Tongue (tissue), 2 donors: ENCODE data around the gene PSAT1. TPM values are rescaled to one million over a fixed set of nuclear protein-coding genes. Genes with fewer than 3 reads are reported as not detected.

ENCODE experiments used
- DNase-seq: peaks from one replicate; pipeline ENCODE4 v3.0.0-alpha.2; 2015
- total RNA-seq: library from RNA; depleted of rRNA; stranded (reverse); fragments of >200 nt; gene quantifications from one replicate; pipeline ENCODE4 v1.2.3, GENCODE V29; 2014

The PSAT1 gene
- total RNA-seq, 1 donor from 2014 or later = 17.4 TPM

DNA sequence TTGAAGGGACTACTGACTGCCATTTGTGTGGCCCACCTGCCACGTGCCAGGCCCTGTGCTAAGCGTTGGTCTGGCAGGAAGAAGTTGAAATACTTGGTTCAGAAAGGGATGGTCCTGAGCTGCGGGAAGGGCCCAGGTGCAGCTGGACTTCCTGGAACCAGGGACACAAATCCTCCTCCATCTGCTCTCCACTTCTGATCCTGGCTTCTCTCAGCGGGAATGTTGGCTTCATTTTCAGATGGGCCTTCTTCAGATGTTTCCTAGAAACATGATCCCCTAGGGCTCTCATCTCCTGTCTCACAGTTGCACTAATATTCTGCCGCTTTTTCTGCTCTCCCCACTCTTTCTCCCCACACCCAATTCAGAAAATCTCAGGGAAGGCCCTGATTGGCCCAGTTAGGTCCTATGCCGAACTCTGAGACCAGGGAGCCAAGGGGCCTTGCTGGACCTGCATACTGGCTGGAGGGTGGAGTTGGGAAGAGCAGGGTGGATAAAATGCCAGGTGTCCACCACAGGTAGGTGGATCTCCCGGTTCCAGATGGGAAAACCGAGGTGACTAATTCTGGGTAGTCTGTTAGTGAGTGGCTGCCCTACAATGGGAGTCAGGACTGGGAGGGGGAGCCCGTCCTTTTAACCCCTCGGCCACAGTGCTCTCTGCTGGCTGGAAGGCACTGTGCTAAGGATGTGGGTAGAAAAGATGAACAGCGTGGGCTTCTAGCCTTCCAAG is 19.4 kb downstream of the PSAT1 start:
- peak; percentile 47 for DNase-seq

DNA sequence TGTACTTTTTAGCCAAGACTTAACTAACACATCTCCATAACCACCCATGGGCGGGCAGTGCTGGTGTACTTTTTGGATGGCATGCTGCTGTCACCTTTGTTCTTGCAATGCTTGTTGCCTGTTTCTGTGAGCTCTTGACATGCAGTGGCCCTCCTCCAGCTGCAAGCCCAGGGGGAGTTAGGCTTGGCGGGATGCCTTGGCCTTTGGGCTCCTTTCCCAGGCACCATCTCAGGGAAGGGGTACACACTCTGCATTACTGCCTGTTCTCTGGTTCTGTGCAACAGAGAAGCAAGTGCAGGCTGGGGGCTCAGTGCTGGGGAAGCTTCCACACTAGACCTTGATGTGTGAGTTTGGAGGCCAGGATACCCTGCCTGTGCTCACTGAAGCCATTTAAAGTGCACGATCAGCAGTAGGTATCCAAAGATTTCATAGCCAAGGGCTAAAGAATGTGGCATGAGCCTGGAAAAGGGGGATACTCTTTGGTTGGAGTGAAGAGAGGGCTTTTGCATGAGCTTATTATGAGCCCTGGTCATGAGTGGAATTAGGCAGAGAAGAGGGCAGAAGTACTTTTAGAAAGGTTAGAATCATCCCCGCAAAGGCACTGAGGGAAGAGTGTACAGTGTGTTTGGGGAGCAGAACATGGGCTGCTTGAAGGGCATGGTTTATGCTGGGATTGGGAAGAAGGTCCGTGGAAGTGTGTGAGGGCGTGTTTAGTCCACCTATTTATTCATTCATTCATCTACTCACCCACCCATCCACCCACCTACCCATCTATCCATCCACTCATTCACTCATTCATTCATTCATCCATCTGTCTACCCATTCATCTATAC is 22.5 kb downstream of the PSAT1 start:
- no peak for DNase-seq

GRCh38 chr9:78320030-78320693 is 23.2 kb downstream of the PSAT1 start:
- no peak for DNase-seq

GRCh38 chr9:78320875-78321496 is 24.1 kb downstream of the PSAT1 start:
- DNase-seq = no peak

GRCh38 chr9:78321505-78321904 is 24.6 kb downstream of the PSAT1 start:
- no peak for DNase-seq

DNA sequence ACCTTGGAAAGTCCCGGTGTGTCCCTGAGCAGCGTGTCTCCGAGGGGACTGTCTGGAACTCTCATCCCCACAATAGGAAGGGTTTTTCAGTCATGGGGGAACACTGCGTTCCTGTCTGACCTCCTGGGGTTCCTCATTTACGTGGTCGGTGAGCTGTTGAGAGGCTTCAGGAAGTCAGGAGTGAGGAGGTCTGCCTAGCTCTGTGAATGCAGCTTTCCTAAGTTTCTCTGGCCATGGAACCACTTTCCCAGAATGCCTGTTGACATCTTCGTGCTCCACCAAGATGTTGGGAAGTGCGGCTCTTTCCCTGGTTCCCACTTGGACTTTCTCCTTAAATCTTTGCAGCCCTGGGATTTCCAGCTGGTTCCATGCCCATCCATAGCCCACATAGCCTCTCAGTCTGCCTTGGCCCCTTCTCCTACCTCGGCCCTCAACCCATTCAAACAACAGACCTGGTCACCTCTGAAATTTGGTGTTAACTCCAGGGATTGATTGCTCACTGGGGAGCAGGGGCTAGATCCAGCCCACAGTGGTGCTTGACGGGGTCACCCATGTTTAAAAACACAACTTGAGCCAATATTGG is 27.2 kb downstream of the PSAT1 start:
- no peak for DNase-seq

DNA sequence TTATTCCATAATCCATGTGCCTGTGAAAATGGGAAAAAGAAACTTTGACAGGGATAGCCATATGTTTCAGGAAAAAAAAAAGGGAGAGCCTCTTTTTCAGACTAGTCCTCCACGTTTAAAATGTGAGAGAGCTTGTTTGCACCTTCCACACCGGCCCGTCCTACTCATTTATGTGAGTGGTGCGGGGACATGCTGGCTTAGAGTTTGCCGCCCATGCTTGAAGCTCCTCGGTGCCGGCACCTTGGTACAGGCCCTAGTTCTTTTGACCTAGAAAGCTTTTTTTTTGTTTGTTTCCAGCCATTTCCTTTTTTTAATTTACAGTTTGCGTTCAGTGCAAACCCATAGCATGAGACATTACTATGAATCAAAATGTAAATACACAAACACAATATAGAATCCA is 27.8 kb downstream of the PSAT1 start:
- no peak for DNase-seq

- peak; percentile 81 for DNase-seq
Measured at GRCh38 chr9:78325343-78325742, 28.4 kb downstream of the PSAT1 start.

DNA sequence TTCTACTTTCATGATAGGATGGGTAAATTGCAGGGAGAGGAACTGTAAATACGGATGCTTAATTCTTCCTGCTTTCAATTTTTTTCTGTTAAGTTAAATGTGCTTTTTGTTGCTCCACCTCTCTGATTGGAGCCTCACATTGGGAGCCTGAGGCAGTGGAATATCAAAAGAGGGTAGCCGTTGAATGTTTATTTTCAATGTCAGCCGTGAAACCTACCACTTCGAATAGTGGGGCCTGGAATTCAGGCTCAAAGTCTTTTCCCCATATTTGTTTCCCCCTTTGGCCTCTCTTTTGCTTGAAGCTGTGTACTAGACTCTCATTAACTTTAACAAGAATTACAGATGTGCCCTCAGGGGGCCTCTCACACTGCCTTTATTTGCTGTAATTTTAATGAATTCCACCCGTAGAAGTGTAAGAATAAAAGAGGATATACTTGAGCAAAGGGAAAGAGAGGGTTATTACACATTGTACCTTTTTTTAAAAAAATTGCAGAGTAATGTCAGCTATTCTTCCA is 29.0 kb downstream of the PSAT1 start:
- no peak for DNase-seq

DNA sequence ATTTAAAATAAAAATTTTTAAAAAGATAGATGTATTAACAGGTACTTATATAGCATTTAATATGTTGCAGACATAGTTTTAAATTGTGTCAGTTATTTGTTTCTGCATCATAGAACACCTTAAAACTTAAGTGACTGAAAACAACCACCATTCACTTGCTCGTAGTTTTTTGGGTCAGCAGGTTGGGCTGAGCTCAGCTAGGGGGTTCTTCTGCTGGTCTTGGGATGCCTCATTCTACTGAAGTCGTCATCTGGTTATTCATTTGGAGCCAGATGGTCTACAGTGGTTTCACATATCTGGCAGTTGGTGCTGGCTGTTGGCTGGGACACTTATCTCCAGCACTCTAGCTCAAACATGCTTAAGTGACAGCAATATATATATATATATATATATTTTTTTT is 29.6 kb downstream of the PSAT1 start:
- DNase-seq = no peak

GRCh38 chr9:78332381-78332780 is 35.5 kb downstream of the PSAT1 start:
- no peak for DNase-seq

DNA sequence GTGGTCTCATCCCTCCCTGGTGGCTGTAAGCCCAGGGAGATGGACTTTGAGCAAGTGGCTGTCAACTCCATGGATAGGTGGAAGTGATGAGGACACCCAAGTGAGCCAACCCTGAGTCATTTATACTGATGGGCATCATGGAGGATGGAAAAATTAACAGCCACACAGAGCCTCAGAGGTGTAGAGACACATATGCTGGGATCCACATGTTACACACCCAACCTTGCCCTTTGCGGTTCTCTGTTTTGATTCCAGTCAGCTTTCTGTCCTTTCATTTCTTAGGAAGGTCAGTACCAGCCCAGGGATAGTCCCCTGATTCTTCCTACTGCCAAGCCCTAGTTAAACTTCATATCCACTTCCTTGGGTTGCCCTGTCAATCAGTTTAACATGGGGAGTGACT is 51.9 kb downstream of the PSAT1 start:
- DNase-seq = no peak

GRCh38 chr9:78351816-78352215 is 54.9 kb downstream of the PSAT1 start:
- DNase-seq = no peak

DNA sequence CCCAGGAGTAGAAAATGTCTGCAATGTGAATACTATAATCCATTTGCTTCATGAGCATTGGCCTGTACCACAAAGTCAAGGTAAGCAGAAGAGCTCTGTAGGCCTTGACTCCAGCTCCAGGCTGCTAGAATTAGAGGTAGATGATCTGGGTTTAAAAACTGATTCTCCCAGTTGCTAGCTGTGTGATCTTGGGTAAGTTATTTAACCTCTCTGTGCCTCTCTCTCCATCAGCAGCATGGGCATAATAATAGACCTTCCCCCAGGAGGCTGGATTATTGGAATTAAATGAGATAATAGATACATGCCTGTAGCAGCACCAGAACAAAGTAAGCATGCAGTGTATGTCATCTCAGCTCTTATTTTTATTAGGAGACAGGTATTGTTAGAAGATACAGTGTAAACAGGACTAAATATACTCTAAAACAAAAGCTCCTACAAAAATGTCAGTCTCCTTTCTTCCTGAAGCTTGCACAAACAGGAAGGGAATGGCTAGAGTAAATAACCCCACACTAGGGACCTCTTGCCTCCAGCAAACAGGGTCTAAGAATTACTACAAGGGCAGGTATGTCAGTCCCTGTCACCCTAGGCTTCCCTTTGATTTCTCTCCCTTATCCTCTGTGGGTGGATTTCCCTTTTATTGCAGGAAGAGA is 57.5 kb downstream of the PSAT1 start:
- DNase-seq = no peak

DNA sequence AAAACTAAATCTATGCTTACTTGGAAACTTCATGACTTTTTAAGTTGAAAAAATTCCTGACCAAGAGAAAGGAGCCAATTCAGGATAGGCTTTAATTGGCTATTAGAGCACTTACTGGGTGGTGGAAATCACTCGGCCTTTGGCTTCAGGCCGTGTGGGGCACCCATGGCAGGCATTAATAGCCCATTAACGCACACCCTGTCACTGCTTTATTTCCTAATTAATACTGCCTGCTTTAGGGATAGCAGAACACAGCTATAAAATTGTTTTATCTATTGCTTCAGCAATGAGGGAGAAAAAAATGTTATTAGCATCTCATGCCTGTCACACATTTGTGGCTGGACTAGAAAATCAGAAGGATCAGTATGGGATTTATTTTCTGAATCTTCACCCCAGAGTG is 58.1 kb downstream of the PSAT1 start:
- no peak for DNase-seq

GRCh38 chr9:78356634-78357033 is 59.7 kb downstream of the PSAT1 start:
- DNase-seq = no peak

DNA sequence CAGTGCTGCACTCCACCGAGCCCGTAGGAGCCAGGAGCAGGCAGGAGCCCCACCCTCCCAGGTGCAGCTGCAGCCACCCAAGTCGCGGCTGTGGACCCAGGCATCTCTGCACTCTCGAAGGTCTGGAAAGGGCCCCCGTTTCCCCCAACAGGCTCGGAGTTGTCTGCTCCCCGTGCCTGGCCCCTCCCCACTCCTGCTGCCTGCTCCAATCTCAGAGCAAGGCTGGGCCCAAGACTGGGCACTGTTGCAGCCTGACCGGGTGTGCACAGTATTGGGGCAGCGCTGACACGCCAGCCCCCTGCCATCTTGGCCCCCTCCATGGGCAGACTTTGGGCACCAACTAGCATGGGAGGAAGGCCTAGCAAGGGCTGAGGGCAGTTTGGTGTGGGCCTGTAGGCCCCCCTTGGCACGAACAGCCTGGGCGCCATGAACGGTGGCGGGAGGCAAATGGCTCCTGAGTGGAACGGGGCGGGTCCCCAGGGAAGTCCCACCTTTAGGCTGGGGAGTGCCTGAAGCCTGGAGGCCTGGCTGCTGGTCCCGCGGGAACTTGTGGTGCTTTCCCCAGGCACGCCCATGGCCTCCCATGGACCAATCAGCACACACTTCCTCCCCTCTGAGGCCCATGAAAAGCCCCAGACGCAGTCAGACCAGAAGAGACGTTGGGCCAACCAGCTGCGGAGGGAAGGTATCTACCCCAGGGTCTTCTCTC is 60.4 kb downstream of the PSAT1 start:
- DNase-seq = no peak

GRCh38 chr9:78358329-78359051 is 61.6 kb downstream of the PSAT1 start:
- no peak for DNase-seq

GRCh38 chr9:78363221-78363620 is 66.3 kb downstream of the PSAT1 start:
- DNase-seq = no peak
